Liver (tissue), 9 donors: ENCODE results near the gene DNAJC27. TPM values are rescaled to one million over a fixed set of nuclear protein-coding genes. Genes with fewer than 3 reads are reported as not detected.

Experiments
- DNase-seq: peaks from one replicate; pipeline ENCODE4 v3.0.0-alpha.2; 2017; ENCODE audit warnings: low spot score
- H3K27ac ChIP-seq, 2 donors: one replicate each; pipeline ENCODE4 v1.7.0; 2013; ENCODE audit warnings: inconsistent platforms in 2 of 2, low read length in 2 of 2, control low read depth in 1 of 2, low read depth in 1 of 2, mild to moderate bottlenecking in 1 of 2
- H3K27me3 ChIP-seq, 4 donors: one replicate each; pipeline versions ENCODE4 v1.6.1 to v1.7.0; 2013; ENCODE audit warnings: low read length in 3 of 4, inconsistent platforms in 1 of 4, mild to moderate bottlenecking in 1 of 4, moderate library complexity in 1 of 4; ENCODE audit not compliant: control insufficient read depth in 4 of 4, insufficient read depth in 4 of 4
- H3K36me3 ChIP-seq, 4 donors: one replicate each; pipeline versions ENCODE4 v1.6.1 to v1.7.0; 2013; ENCODE audit warnings: low read length in 3 of 4, mild to moderate bottlenecking in 3 of 4, low read depth in 1 of 4, moderate library complexity in 1 of 4; ENCODE audit not compliant: control insufficient read depth in 4 of 4, insufficient read depth in 3 of 4
- H3K4me1 ChIP-seq, 4 donors: one replicate each; pipeline versions ENCODE4 v1.6.1 to v1.7.0; 2013; ENCODE audit warnings: low read length in 3 of 4, mild to moderate bottlenecking in 3 of 4, moderate library complexity in 1 of 4; ENCODE audit not compliant: control insufficient read depth in 4 of 4, insufficient read depth in 4 of 4
- H3K4me3 ChIP-seq, 3 donors: one replicate each; pipeline versions ENCODE4 v1.6.1 to v1.7.0; 2013; ENCODE audit warnings: low read length in 3 of 3, control low read depth in 1 of 3, low read depth in 1 of 3, mild to moderate bottlenecking in 1 of 3
- H3K9ac ChIP-seq, 2 donors: one replicate each; pipeline ENCODE4 v1.7.0; 2013; ENCODE audit warnings: low read length in 2 of 2, mild to moderate bottlenecking in 2 of 2, moderate library complexity in 2 of 2, control low read depth in 1 of 2, low read depth in 1 of 2
- H3K9me3 ChIP-seq, 4 donors: one replicate each; pipeline versions ENCODE4 v1.6.1 to v1.7.0; 2013; ENCODE audit warnings: low read length in 3 of 4; ENCODE audit not compliant: control insufficient read depth in 4 of 4
- EGR1 ChIP-seq, 2 donors: IDR thresholded peaks; 2 replicates each; pipeline ENCODE4 v1.6.1; 2016 to 2018; ENCODE audit warnings: antibody characterized with exemption in 2 of 2, low read depth in 2 of 2
- FOXA2 ChIP-seq: IDR thresholded peaks from 2 replicates; pipeline ENCODE4 v1.6.1; 2016; ENCODE audit warnings: antibody characterized with exemption
- GABPA ChIP-seq, 2 donors: IDR thresholded peaks in 1 of 2; conservative IDR thresholded peaks in 1 of 2; 2 replicates each; pipeline ENCODE4 v1.6.1; 2016; ENCODE audit warnings: antibody characterized with exemption in 2 of 2, mild to moderate bottlenecking in 1 of 2, moderate library complexity in 1 of 2
- HNF4A ChIP-seq, 2 donors: conservative IDR thresholded peaks; 2 replicates each; pipeline ENCODE4 v1.6.1; 2016; ENCODE audit warnings: antibody characterized with exemption in 2 of 2, mild to moderate bottlenecking in 2 of 2
- HNF4G ChIP-seq: IDR thresholded peaks from 2 replicates; pipeline ENCODE4 v1.6.1; 2016; ENCODE audit warnings: antibody characterized with exemption
- JUND ChIP-seq, 2 donors: IDR thresholded peaks; 2 replicates each; pipeline ENCODE4 v1.6.1; 2016; ENCODE audit warnings: antibody characterized with exemption in 2 of 2
- NR2F2 ChIP-seq: IDR thresholded peaks from 2 replicates; pipeline ENCODE4 v1.6.1; 2016; ENCODE audit warnings: antibody characterized with exemption
- RAD21 ChIP-seq, 2 donors: IDR thresholded peaks; 2 replicates each; pipeline ENCODE4 v1.6.1; 2016; ENCODE audit warnings: antibody characterized with exemption in 2 of 2, mild to moderate bottlenecking in 2 of 2
- REST ChIP-seq: IDR thresholded peaks from 2 replicates; pipeline ENCODE4 v1.6.1; 2016; ENCODE audit warnings: antibody characterized with exemption, mild to moderate bottlenecking
- RXRA ChIP-seq, 2 donors: IDR thresholded peaks; 2 replicates each; pipeline ENCODE4 v1.6.1; 2017 to 2018; ENCODE audit warnings: antibody characterized with exemption in 2 of 2, mild to moderate bottlenecking in 1 of 2
- SP1 ChIP-seq: IDR thresholded peaks from 2 replicates; pipeline ENCODE4 v1.6.1; 2018; ENCODE audit warnings: antibody characterized with exemption, mild to moderate bottlenecking
- TAF1 ChIP-seq: conservative IDR thresholded peaks from 2 replicates; pipeline ENCODE4 v1.6.1; 2016; ENCODE audit warnings: antibody characterized with exemption, mild to moderate bottlenecking
- YY1 ChIP-seq: IDR thresholded peaks from 2 replicates; pipeline ENCODE4 v1.6.1; 2016; ENCODE audit warnings: antibody characterized with exemption, mild to moderate bottlenecking
- WGBS: extraction: QIAGEN DNeasy Blood & Tissue Kit; methylation state at CpG from one replicate; pipeline ENCODE4 v1.1.7; 2013; 5-methylcytosine and 5-hydroxymethylcytosine counted together
- polyA plus RNA-seq, 2 donors: library from polyadenylated mRNA; stranded (reverse) in 1 of 2; unstranded in 1 of 2; fragments of 200-250 nt in 1 of 2; fragments of >200 nt in 1 of 2; fragmentation: Nextera tagmentation in 1 of 2; extraction: Ambion mirVana in 1 of 2; gene quantifications; one replicate each; pipeline versions ENCODE4 v1.2.1 to v1.2.3, GENCODE V29; 2013 to 2015
- total RNA-seq, 2 donors: library from RNA; depleted of rRNA; stranded (reverse); fragments of >200 nt; gene quantifications; one replicate each; pipeline ENCODE4 v1.2.3, GENCODE V29; 2014
- TF ChIP-seq, protein P1 (sequence below): fragments of 150-350 bp; IDR thresholded peaks from 2 replicates; pipeline ENCODE4 v1.5.1; 2017; ENCODE audit warnings: improper control_type of control experiment, low read depth, low read length; ENCODE audit not compliant: missing input control
- TF ChIP-seq, protein P2 (sequence below): IDR thresholded peaks from 2 replicates; pipeline ENCODE4 v1.6.1; 2016; ENCODE audit warnings: antibody characterized with exemption
- donor health status: healthy.
- donor health status: healthy.
- donor health status: healthy.
- donor health status: healthy.
- donor health status: healthy.

Gene DNAJC27
- total and polyA plus RNA-seq, 4 donors, result 0.95 to 5.1 (median 3.1) TPM

GRCh38 chr2:24898122-24899109 is 73.3 kb downstream of the DNAJC27 start (continued):
- TF ChIP-seq, protein P1, sequence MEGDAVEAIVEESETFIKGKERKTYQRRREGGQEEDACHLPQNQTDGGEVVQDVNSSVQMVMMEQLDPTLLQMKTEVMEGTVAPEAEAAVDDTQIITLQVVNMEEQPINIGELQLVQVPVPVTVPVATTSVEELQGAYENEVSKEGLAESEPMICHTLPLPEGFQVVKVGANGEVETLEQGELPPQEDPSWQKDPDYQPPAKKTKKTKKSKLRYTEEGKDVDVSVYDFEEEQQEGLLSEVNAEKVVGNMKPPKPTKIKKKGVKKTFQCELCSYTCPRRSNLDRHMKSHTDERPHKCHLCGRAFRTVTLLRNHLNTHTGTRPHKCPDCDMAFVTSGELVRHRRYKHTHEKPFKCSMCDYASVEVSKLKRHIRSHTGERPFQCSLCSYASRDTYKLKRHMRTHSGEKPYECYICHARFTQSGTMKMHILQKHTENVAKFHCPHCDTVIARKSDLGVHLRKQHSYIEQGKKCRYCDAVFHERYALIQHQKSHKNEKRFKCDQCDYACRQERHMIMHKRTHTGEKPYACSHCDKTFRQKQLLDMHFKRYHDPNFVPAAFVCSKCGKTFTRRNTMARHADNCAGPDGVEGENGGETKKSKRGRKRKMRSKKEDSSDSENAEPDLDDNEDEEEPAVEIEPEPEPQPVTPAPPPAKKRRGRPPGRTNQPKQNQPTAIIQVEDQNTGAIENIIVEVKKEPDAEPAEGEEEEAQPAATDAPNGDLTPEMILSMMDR, result no peak
- TF ChIP-seq, protein P2, sequence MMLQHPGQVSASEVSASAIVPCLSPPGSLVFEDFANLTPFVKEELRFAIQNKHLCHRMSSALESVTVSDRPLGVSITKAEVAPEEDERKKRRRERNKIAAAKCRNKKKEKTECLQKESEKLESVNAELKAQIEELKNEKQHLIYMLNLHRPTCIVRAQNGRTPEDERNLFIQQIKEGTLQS, result no peak
- no peak for TF ChIP-seq EGR1 (IDR thresholded peaks at IDR 0.05; ENCODE audit: low read depth in 2 of 2)
- no peak for TF ChIP-seq RXRA (IDR thresholded peaks at IDR 0.05)
- TF ChIP-seq NR2F2, result no peak
- no peak for TF ChIP-seq SP1

GRCh38 chr2:24894750-24895149 is 77.0 kb downstream of the DNAJC27 start:
- Histone ChIP-seq H3K27ac (no peak overlapping the region), H3K9ac (no peak overlapping the region), H3K9me3 (peaks cover 0 to 14% (median 3%) of the 10 kb centered on the region in 4 donors), H3K4me1 (no peaks in the 10 kb centered on the region), H3K36me3 (no peaks in the 10 kb centered on the region), H3K27me3 (no peaks in the 10 kb centered on the region), H3K4me3 (no peak overlapping the region)
- TF ChIP-seq FOXA2 (no peak), SP1 (no peak), REST (no peak), JUND (IDR thresholded peaks at IDR 0.05) (no peak), RAD21 (IDR thresholded peaks at IDR 0.05) (no peak)
- WGBS, result 67% methylated on average over 3 of the region's 3 CpGs
- no peak for DNase-seq

- TF ChIP-seq REST, result no peak
- no peak for TF ChIP-seq RXRA (IDR thresholded peaks at IDR 0.05)
- TF ChIP-seq TAF1, result no peak
- no peak for TF ChIP-seq JUND (IDR thresholded peaks at IDR 0.05)
- TF ChIP-seq HNF4A (conservative IDR thresholded peaks at IDR 0.05), result no peak
- no peak for TF ChIP-seq HNF4G
- TF ChIP-seq YY1, result no peak
- TF ChIP-seq GABPA (IDR thresholded peaks at IDR 0.05 in 1 of 2, conservative IDR thresholded peaks at IDR 0.05 in 1 of 2), result no peak
- peaks cover 0 to 14% (median 3%) of the 10 kb centered on the region in 4 donors for H3K9me3 ChIP-seq
- no peak for DNase-seq
Observed at GRCh38 chr2:24893934-24894333, 77.8 kb downstream of the DNAJC27 start.

More at GRCh38 chr2:24893934-24894333, 77.8 kb downstream of the DNAJC27 start:
- Histone ChIP-seq H3K27ac (no peak overlapping the region), H3K27me3 (no peaks in the 10 kb centered on the region), H3K4me1 (no peaks in the 10 kb centered on the region), H3K9ac (no peak overlapping the region), H3K36me3 (no peaks in the 10 kb centered on the region), H3K4me3 (no peak overlapping the region)
- WGBS, result 64% methylated on average over 3 of the region's 3 CpGs
